WTC11 (cell line): ENCODE measurements around the gene FAM234A. TPM values are rescaled to one million over a fixed set of nuclear protein-coding genes. Genes with fewer than 3 reads are reported as not detected.
"Not testable (repeated sequence)": the region's sequence is repeated elsewhere in the genome, so short reads cannot be mapped to it uniquely, and the experiment has no call there.

ENCODE experiments used
- ATAC-seq: fragments of 200-7000 bp; cut with Tn5 transposase; 2 replicates; pipeline ENCODE4 v1.10.0; 2021; ENCODE audit warnings: mild to moderate bottlenecking, moderate library complexity
- CTCF ChIA-PET: fragments of 300-600 bp; sonication (Branson Sonifier 250); formaldehyde crosslinking; loops from one replicate; lab custom pipeline; 2021; ENCODE audit warnings: antibody characterized with exemption; lab: Charles Lee
- POLR2A ChIA-PET: fragments of 350-600 bp; sonication (Branson Sonifier 250); formaldehyde crosslinking; loops from one replicate; lab custom pipeline; 2021; ENCODE audit warnings: antibody characterized with exemption; lab: Charles Lee
- DNase-seq: peaks from one replicate; pipeline ENCODE4 v3.0.0; 2021; ENCODE audit warnings: low spot score
- H3K27ac Mint-ChIP-seq: 2 replicates; pipeline ENCODE4 v1.8.0; 2021; ENCODE audit warnings: mixed read lengths
- H3K27me3 Mint-ChIP-seq: 2 replicates; pipeline ENCODE4 v1.8.0; 2021; ENCODE audit warnings: low read depth, mild to moderate bottlenecking, moderate library complexity, mixed read lengths
- H3K36me3 Mint-ChIP-seq: 2 replicates; pipeline ENCODE4 v1.8.0; 2021; ENCODE audit warnings: mixed read lengths
- H3K4me1 Mint-ChIP-seq: 2 replicates; pipeline ENCODE4 v1.8.0; 2022; ENCODE audit warnings: mixed read lengths
- H3K4me3 Mint-ChIP-seq: 2 replicates; pipeline ENCODE4 v1.8.0; 2021; ENCODE audit warnings: mild to moderate bottlenecking, moderate library complexity, mixed read lengths
- H3K9me3 Mint-ChIP-seq: 2 replicates; pipeline ENCODE4 v1.8.0; 2021; ENCODE audit warnings: mixed read lengths
- ARID4B ChIP-seq: sonication (generic); formaldehyde crosslinking; IDR thresholded peaks from 2 replicates; pipeline ENCODE4 v1.8.0; 2023; ENCODE audit warnings: missing genetic modification reagents, mild to moderate bottlenecking, borderline replicate concordance
- EMX1 ChIP-seq: fragments of 250-450 bp; sonication (Bioruptor Pico); IDR thresholded peaks from 2 replicates; pipeline ENCODE4 v1.8.0; 2021; ENCODE audit warnings: mild to moderate bottlenecking
- ESRRA ChIP-seq: sonication (generic); formaldehyde crosslinking; IDR thresholded peaks from 2 replicates; pipeline ENCODE4 v1.8.1; 2022; ENCODE audit warnings: mild to moderate bottlenecking, missing genetic modification reagents, borderline replicate concordance
- FOXP1 ChIP-seq: sonication (generic); formaldehyde crosslinking; IDR thresholded peaks from 2 replicates; pipeline ENCODE4 v1.8.0; 2022; ENCODE audit warnings: missing genetic modification reagents, mild to moderate bottlenecking, moderate library complexity, borderline replicate concordance
- GTF2I ChIP-seq: fragments of 250-450 bp; sonication (Bioruptor Pico); conservative IDR thresholded peaks from 2 replicates; pipeline ENCODE4 v1.4.0; 2021; ENCODE audit warnings: mild to moderate bottlenecking
- IRF1 ChIP-seq: sonication (generic); formaldehyde crosslinking; IDR thresholded peaks from 2 replicates; pipeline ENCODE4 v1.8.0; 2023; ENCODE audit warnings: missing genetic modification reagents
- JAZF1 ChIP-seq: fragments of 250-450 bp; sonication (Bioruptor Pico); IDR thresholded peaks from 2 replicates; pipeline ENCODE4 v1.9.0; 2021; ENCODE audit warnings: moderate library complexity, mild to moderate bottlenecking, inconsistent platforms
- SMAD4 ChIP-seq: sonication (generic); formaldehyde crosslinking; IDR thresholded peaks from 2 replicates; pipeline ENCODE4 v1.8.0; 2022; ENCODE audit warnings: mild to moderate bottlenecking, missing genetic modification reagents
- SP1 ChIP-seq: sonication (generic); formaldehyde crosslinking; conservative IDR thresholded peaks from 2 replicates; pipeline ENCODE4 v1.8.1; 2022; ENCODE audit warnings: missing genetic modification reagents
- total RNA-seq: library from RNA; stranded (reverse); gene quantifications from 3 replicates; pipeline ENCODE4 v1.2.3, GENCODE V29; 2021
- TF ChIP-seq, protein P1 (sequence below): sonication (generic); formaldehyde crosslinking; IDR thresholded peaks from 2 replicates; pipeline ENCODE4 v1.8.1; 2023; ENCODE audit warnings: mild to moderate bottlenecking, missing genetic modification reagents
- TF ChIP-seq, protein P2 (sequence below): fragments of 250-450 bp; sonication (Bioruptor Pico); IDR thresholded peaks from 2 replicates; pipeline ENCODE4 v1.9.0; 2021; ENCODE audit warnings: mild to moderate bottlenecking
- TF ChIP-seq, protein P3 (sequence below): sonication (generic); formaldehyde crosslinking; IDR thresholded peaks from 2 replicates; pipeline ENCODE4 v1.8.0; 2022; ENCODE audit warnings: mild to moderate bottlenecking, missing genetic modification reagents
- TF ChIP-seq, protein P4 (sequence below): fragments of 250-450 bp; sonication (Bioruptor Pico); conservative IDR thresholded peaks from 2 replicates; pipeline ENCODE4 v1.9.0; 2021; ENCODE audit warnings: mild to moderate bottlenecking

FAM234A gene
- total RNA-seq, 1 experiment from 2014 or later, result 115 TPM

DNA sequence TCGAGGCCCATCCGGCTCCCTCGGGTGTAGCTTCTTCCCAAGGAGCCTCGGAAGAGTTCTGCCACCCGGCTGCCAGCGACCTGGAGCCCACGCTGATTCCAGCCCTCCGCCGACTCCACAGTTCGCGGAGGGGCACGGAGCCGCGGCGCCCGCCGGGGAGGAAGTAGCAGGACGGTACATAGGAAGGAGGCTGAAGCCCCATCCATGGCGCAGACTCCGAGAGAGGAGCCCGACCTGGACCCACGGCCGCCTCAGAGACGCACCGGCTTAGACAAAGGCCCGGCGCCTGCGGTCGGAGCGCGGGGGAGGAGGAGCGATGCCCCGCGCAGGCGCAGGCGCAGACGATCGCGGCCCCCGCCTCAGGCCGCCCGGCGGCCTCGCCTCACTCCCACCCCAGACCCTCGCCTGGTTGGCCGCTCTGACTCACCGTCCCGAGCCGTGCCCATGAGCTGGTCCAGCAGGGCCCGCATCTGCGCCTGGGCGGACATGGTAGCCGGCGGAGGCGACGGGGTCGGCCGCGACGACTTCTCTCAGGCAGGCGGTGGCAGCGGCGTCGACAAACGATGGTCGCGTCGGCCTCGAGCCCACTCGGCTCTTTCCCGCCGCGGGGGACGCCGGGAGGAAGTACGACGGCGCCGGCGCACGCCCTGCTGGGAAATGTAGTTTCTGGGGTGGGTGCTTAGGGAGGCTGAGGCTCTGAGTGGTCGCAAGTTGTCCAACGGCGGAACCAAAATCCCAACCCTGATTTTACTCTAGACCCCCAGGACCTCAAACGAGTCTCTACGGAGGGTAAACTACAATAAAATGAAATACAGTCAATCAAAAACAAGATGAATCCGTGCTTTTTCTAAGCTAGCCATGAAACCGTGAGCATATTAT lies 5.5 kb upstream of the FAM234A start, which contains the start of gene LUC7L (continued):
- TF ChIP-seq ARID4B (CRISPR knock-in tag) (peak; percentile 98), SP1 (CRISPR knock-in tag) (peak; percentile 84), ESRRA (CRISPR knock-in tag) (peak; percentile 83), GTF2I (no peak), SMAD4 (CRISPR knock-in tag) (no peak)
- TF ChIP-seq, protein P1, sequence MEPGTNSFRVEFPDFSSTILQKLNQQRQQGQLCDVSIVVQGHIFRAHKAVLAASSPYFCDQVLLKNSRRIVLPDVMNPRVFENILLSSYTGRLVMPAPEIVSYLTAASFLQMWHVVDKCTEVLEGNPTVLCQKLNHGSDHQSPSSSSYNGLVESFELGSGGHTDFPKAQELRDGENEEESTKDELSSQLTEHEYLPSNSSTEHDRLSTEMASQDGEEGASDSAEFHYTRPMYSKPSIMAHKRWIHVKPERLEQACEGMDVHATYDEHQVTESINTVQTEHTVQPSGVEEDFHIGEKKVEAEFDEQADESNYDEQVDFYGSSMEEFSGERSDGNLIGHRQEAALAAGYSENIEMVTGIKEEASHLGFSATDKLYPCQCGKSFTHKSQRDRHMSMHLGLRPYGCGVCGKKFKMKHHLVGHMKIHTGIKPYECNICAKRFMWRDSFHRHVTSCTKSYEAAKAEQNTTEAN, result peak; percentile 73; the same call in 1 of the 2 replicates
- TF ChIP-seq, protein P2, sequence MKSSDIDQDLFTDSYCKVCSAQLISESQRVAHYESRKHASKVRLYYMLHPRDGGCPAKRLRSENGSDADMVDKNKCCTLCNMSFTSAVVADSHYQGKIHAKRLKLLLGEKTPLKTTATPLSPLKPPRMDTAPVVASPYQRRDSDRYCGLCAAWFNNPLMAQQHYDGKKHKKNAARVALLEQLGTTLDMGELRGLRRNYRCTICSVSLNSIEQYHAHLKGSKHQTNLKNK (CRISPR knock-in tag), result no peak
- TF ChIP-seq, all 79 proteins: peak for 36

GRCh38 chr16:229731-230281 lies 4.8 kb upstream of the FAM234A start:
- TF ChIP-seq, protein P3, sequence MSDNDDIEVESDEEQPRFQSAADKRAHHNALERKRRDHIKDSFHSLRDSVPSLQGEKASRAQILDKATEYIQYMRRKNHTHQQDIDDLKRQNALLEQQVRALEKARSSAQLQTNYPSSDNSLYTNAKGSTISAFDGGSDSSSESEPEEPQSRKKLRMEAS (CRISPR knock-in tag), result no peak
- TF ChIP-seq EMX1 (CRISPR knock-in tag), result no peak
- peak overlapping the region; percentile 94 for H3K4me3 Mint-ChIP-seq
- ATAC-seq (no peak), DNase-seq (no peak)
- POLR2A ChIA-PET, result interaction anchor here (0.5 kb wide), 1 partner anchor 133 kb away, joined by 3 read pairs; no protein-coding TSS in a partner anchor
- no peaks in the 10 kb centered on the region for H3K9me3 Mint-ChIP-seq
- H3K4me1 Mint-ChIP-seq, result peaks cover 21% of the 10 kb centered on the region
- H3K27ac Mint-ChIP-seq, result no peak overlapping the region
- H3K27me3 Mint-ChIP-seq, result no peaks in the 10 kb centered on the region
- CTCF ChIA-PET, result interaction anchor here (1.0 to 3.0 kb wide), 3 partner anchors 123 to 133 kb away, joined by 4 to 13 read pairs (median 4); partner anchors contain the start of gene AXIN1
- H3K36me3 Mint-ChIP-seq, result peaks cover 33% of the 10 kb centered on the region

- ATAC-seq, H3K4me3 Mint-ChIP-seq, H3K27me3 Mint-ChIP-seq, DNase-seq, H3K27ac Mint-ChIP-seq, CTCF ChIA-PET, POLR2A ChIA-PET, H3K9me3 Mint-ChIP-seq: not testable (repeated sequence)
- peaks cover 30% of the 10 kb centered on the region for H3K36me3 Mint-ChIP-seq
- H3K4me1 Mint-ChIP-seq, result peaks cover 21% of the 10 kb centered on the region
These were observed 4.3 kb upstream of the FAM234A start for GRCh38 chr16:230351-230750.

- Mint-ChIP-seq H3K9me3 (no peaks in the 10 kb centered on the region), H3K27ac (no peak overlapping the region; the same call in 1 of the 2 replicates), H3K27me3 (0 out of 2 replicates have a peak, but pooled peaks cover 3% of the 10 kb centered on the region), H3K4me1 (peaks cover 24% of the 10 kb centered on the region), H3K4me3 (no peak overlapping the region; the same call in 1 of the 2 replicates), H3K36me3 (peaks cover 26% of the 10 kb centered on the region)
- CTCF ChIA-PET, result no interaction called here
- POLR2A ChIA-PET, result no interaction called here
- TF ChIP-seq JAZF1 (CRISPR knock-in tag) (no peak), IRF1 (no peak), FOXP1 (CRISPR knock-in tag) (no peak)
- TF ChIP-seq, protein P4, sequence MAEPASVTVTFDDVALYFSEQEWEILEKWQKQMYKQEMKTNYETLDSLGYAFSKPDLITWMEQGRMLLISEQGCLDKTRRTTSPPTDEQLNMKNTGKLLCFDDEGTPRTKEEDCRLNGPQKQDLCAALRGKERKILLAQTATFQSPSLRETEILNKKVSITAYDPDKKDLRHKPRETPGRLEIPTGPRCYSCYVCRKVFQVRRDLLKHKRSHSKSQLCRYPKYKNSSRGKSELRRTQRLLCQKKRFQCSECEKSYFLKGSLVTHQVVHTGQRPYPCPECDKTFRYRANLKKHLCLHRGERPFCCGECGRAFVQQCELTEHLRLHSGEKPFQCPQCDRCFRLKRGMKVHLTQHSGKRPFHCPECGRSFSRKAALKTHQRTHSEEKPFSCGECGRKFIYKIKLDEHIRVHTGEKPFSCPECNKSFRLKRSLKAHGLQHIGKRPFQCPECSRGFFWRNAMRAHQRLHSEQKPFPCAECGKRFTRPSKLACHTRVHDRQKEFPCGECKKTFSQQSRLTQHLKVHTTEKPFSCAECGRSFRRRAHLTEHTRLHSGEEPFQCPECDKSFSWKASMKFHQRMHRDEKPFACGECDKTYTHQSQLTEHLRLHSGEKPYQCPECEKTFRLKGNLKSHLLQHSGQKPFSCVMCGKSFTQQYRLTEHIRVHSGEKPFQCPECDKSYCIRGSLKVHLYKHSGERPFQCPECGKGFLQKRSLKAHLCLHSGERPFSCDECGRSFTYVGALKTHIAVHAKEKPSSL (CRISPR knock-in tag), result no peak
- DNase-seq, result no peak
- no peak for ATAC-seq
These were observed 3.7 kb upstream of the FAM234A start for GRCh38 chr16:230949-231348.
